Activated T-helper 17 cell treated with anti-CD3 and anti-CD28 coated beads, Interleukin-2, amount 50 U/mL, for 72 hours (primary cell): ENCODE measurements around the gene MAZ. TPM values are rescaled to one million over a fixed set of nuclear protein-coding genes. Genes with fewer than 3 reads are reported as not detected.

Source experiments
- ATAC-seq: fragments of 150-1000 bp; cut with Tn5 transposase; replicated peaks from 2 replicates; pipeline ENCODE4 v1.10.0; 2021; ENCODE audit warnings: mild to moderate bottlenecking, moderate library complexity
- H3K27ac Mint-ChIP-seq: one replicate; pipeline ENCODE4 v1.8.0; 2022; ENCODE audit warnings: mixed read lengths
- H3K27me3 Mint-ChIP-seq: one replicate; pipeline ENCODE4 v1.8.0; 2022; ENCODE audit warnings: mixed read lengths
- H3K36me3 Mint-ChIP-seq: one replicate; pipeline ENCODE4 v1.8.0; 2022; ENCODE audit warnings: low read depth, mild to moderate bottlenecking, mixed read lengths
- H3K4me1 Mint-ChIP-seq: one replicate; pipeline ENCODE4 v1.8.0; 2022; ENCODE audit warnings: mixed read lengths
- H3K4me3 Mint-ChIP-seq: one replicate; pipeline ENCODE4 v1.8.0; 2022; ENCODE audit warnings: mild to moderate bottlenecking, mixed read lengths
- H3K9me3 Mint-ChIP-seq: one replicate; pipeline ENCODE4 v1.8.0; 2022; ENCODE audit warnings: mixed read lengths
- total RNA-seq, 2 donors: library from RNA; stranded (reverse); gene quantifications; one replicate each; pipeline ENCODE4 v1.2.3, GENCODE V29; 2022

The MAZ gene
- total RNA-seq, 2 donors from 2014 or later, result 239 to 288 TPM

DNA sequence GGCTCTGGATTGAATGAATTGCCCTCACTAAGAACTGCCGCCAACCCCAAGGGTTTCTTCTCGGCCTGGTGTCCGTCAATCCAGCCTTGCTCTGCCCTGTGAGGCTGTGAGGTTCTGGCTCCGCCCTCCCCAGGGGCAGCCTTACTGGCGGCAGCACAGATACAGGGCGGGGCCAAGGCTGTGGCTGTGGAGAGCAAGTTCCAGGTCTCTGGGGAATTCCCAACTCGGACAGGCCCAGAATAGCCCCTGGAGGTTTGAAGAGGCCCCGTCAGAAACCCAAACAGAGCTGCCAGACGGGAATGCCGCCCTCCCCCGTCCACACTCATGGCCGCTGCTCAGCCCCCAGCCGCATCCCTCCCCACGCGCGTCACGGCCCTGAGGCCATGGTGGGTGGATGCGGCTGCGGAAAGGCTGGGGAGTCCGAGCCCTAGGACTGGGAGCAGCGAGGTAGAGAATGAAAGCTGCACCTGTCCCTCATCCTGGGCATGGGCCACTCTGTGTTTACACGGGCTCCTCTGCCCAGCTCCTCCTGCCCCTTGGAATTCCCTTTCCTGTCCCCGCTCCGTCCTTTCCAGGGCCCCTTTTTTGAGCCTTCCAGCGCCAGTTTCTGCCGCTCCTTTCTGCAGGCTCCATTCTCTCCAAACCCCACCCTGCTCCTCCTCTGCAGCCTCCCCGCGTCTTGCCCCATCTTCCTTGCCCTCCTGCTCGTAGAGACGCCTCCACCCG lies 5.0 kb downstream of the MAZ start:
- H3K27ac Mint-ChIP-seq, result peak overlapping the region; percentile 86
- H3K9me3 Mint-ChIP-seq, result no peaks in the 10 kb centered on the region
- peak overlapping the region; percentile 97 for H3K4me3 Mint-ChIP-seq
- H3K27me3 Mint-ChIP-seq, result no peaks in the 10 kb centered on the region
- H3K4me1 Mint-ChIP-seq, result peaks cover 30% of the 10 kb centered on the region
- H3K36me3 Mint-ChIP-seq, result peaks cover 52% of the 10 kb centered on the region
- ATAC-seq, result peak; percentile 65

DNA sequence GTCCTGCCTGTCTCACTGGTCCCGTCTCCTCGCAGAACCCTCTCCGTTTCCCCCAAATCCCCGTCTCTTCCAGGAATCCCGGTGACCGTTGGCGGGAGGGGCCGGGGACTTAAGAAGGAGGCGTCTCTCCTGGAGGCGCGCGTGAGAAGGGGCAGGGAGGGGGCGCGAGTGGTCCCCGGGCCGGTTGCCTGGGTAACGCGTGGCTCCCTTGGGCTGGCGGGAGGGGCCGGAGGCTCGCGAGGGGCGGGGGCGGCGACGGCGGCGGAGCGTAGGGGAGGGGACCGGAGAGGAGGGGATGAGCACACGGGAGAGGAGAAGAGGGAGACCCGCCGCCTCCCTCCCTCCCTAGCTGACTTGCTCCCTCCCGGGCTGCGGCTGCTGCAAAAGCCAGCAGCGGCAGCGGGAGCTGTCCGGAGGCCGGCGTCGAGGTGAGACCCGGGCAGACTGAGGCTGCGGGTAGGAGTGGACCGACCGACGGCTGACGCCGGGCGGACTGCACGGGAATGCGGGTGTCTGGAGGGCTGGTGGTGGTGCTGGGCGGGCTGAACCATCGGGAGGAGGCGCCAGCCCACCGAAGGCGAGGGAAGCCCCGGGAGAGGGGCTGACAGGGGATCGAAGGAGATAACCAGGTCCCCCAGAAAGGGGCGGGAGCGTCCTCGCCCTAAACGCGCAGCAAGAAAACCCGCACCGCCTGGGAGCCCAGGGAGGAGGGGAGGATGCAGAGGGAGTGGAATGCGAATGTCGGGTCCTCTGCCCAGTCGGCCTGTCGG lies 5.8 kb downstream of the MAZ start, which contains the start of gene PRRT2:
TSS of gene PRRT2 (plus strand) at position 298 of the 770 bp plus-strand sequence. CDS start 862 bp downstream, outside the sequence.
- Mint-ChIP-seq H3K27me3 (no peaks in the 10 kb centered on the region), H3K36me3 (peaks cover 59% of the 10 kb centered on the region), H3K4me3 (peak within 1 kb of the TSS; percentile 97), H3K27ac (peak within 1 kb of the TSS; percentile 86), H3K9me3 (no peaks in the 10 kb centered on the region), H3K4me1 (peaks cover 30% of the 10 kb centered on the region)
- no peak for ATAC-seq

DNA sequence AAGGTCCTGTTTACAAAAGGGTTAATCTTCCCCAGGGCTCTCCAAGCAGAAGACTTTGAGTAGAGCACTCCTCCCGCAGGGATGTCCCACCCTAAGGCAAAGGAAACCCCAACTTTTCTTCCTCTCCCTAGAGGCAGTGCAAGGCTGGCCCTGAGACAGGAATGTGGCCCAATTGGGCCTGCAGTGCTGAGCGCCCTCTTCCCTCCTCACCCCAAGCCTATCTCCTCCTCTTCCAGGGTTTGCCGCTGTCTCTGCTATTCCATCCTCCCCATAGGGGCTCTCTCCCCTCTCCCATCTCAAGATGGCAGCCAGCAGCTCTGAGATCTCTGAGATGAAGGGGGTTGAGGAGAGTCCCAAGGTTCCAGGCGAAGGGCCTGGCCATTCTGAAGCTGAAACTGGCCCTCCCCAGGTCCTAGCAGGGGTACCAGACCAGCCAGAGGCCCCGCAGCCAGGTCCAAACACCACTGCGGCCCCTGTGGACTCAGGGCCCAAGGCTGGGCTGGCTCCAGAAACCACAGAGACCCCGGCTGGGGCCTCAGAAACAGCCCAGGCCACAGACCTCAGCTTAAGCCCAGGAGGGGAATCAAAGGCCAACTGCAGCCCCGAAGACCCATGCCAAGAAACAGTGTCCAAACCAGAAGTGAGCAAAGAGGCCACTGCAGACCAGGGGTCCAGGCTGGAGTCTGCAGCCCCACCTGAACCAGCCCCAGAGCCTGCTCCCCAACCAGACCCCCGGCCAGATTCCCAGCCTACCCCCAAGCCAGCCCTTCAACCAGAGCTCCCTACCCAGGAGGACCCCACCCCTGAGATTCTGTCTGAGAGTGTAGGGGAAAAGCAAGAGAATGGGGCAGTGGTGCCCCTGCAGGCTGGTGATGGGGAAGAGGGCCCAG lies 6.7 kb downstream of the MAZ start:
- Mint-ChIP-seq H3K27ac (no peak overlapping the region), H3K4me1 (peaks cover 32% of the 10 kb centered on the region), H3K36me3 (peaks cover 59% of the 10 kb centered on the region), H3K4me3 (peak overlapping the region; percentile 97), H3K27me3 (no peaks in the 10 kb centered on the region), H3K9me3 (no peaks in the 10 kb centered on the region)
- no peak for ATAC-seq

DNA sequence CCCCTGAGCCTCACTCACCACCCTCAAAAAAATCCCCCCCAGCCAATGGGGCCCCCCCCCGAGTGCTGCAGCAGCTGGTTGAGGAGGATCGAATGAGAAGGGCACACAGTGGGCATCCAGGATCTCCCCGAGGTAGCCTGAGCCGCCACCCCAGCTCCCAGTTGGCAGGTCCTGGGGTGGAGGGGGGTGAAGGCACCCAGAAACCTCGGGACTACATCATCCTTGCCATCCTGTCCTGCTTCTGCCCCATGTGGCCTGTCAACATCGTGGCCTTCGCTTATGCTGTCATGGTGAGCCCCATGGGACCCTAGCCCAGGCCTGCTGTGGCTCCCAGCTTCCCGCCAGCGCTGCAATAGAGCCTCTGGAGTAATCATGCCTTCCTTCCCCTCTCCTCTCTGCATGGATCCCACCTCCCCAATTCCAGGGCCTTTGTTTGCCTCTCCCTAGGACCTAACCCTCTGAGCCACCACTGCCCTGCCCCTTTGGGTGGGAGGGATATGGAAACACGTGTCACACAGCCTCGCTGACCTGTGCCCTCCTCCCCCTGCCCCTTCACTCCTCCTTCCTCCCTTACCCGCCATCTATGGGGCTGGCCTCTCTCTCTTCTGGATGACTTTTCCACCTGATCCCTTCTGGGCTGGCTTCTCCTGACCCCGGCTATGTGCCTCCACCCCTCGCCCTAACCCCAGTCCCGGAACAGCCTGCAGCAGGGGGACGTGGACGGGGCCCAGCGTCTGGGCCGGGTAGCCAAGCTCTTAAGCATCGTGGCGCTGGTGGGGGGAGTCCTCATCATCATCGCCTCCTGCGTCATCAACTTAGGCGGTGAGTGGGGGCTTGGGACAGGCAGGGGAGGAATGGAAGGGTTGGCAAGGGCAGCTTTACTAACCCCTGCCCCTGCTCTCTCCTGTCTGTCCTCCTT lies 7.6 kb downstream of the MAZ start:
- no peak for ATAC-seq
- Mint-ChIP-seq H3K9me3 (no peaks in the 10 kb centered on the region), H3K36me3 (peaks cover 59% of the 10 kb centered on the region), H3K27ac (no peak overlapping the region), H3K4me1 (peaks cover 36% of the 10 kb centered on the region), H3K4me3 (peak overlapping the region; percentile 99), H3K27me3 (no peaks in the 10 kb centered on the region)

DNA sequence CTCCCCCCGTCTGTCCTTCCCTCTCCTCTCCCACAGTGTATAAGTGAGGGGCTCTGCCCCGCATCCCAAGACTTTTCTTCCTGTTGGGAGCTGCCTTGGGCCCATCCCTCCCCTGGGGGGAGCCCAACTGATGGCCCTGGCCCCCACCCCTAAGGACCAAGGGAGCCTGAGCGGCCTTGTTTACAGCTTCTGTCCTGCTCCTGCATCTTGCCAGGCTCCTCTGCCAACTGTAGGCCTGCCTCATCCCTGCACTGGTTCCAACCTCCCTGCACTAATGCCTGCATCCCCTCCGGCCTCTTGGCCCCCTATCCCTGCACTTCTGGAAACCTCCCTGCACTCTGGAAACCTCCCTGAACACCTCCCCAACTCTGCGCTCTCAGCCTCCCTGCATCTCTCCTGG lies 8.3 kb downstream of the MAZ start:
- H3K4me1 Mint-ChIP-seq, result peaks cover 43% of the 10 kb centered on the region

DNA sequence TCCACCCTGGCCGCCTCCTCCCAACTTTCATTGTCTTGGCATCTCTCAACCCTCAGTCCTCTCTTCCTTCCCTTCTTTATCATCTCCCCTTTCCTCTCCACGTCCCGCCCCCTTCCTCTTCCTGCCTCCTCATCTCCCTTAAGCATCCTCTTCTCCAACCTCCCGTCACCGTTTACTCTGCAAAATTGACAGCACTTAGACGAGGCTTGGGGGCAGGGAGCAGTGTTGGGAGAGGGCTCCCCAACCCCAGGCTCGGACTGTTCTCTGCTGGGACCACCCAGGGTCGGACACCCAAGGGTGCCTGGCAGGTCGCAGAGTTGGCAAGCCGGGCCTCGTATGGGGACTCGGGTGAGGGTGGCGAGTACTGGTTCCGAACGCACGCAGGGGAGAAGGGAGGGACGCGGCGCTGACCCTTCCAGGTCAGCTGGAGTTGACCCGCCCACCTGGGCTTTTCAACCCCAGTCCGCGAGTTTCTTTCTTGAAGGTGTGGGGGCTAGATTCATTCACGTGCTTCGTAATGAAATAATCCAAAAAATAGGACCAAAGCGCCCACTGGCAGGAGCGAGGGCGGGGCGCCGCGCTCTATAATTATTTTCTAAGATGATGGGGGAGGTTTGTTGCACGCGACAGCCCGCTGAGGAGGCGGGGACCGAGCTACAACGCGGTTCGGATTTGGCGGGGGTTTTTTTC lies 8.8 kb downstream of the MAZ start:
- Mint-ChIP-seq H3K4me1 (peaks cover 45% of the 10 kb centered on the region), H3K36me3 (peaks cover 59% of the 10 kb centered on the region), H3K27ac (peak overlapping the region; percentile 95), H3K9me3 (no peaks in the 10 kb centered on the region), H3K4me3 (peak overlapping the region; percentile 99), H3K27me3 (no peaks in the 10 kb centered on the region)
- ATAC-seq, result no peak

More for the DNA sequence above, 8.3 kb downstream of the MAZ start:
- ATAC-seq, result no peak
- Mint-ChIP-seq H3K27ac (no peak overlapping the region), H3K27me3 (no peaks in the 10 kb centered on the region), H3K9me3 (no peaks in the 10 kb centered on the region), H3K36me3 (peaks cover 59% of the 10 kb centered on the region), H3K4me3 (peak overlapping the region; percentile 99)

DNA sequence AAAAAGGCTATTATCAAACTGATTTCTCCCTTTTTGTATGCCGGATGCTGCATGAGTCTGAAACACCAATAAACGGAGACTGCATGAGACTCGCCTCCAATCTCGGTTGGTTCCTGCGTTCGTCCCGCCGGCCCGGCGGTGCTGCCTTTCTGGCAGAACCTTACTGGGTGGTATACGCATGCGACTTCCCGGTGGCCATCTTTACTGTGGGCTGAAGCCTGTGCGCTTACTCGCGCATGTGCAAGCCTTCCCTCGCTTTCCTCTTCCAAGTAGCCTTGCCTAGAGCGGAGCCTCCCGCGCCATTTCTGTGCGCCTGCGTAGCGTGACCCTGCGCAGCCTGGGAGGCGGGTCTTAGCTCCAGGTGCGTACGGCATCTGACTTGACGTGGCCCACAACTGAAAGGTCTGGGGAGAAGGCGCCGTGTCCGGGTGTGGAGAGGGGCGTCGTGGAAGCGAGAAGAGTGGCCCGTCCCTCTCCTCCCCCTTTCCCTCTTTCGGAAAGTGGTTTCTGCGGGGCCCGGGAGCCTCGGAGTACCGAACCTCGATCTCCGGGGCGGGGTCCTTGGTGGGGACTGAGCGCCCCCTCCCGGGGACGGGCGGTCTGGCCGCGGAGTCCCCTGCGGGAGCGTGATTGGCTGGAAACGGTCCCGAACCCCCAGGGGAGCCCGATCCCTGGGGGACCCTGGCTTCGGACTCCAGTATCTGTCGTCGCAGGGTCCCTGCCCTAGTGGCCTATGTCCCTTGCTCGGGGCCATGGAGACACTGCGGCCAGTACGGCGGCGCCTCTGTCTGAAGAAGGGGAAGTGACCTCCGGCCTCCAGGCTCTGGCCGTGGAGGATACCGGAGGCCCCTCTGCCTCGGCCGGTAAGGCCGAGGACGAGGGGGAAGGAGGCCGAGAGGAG lies 9.7 kb downstream of the MAZ start, which contains the start of gene PAGR1:
TSS of gene PAGR1 (plus strand) at position 360 of the 901 bp plus-strand sequence. CDS start at position 734, 374 bp downstream.
- Mint-ChIP-seq H3K27me3 (no peaks in the 10 kb centered on the region), H3K4me1 (peaks cover 38% of the 10 kb centered on the region), H3K9me3 (no peaks in the 10 kb centered on the region), H3K4me3 (peak within 1 kb of the TSS; percentile 99), H3K27ac (peak within 1 kb of the TSS; percentile 95), H3K36me3 (peaks cover 59% of the 10 kb centered on the region)
- ATAC-seq, result peak; percentile 76

DNA sequence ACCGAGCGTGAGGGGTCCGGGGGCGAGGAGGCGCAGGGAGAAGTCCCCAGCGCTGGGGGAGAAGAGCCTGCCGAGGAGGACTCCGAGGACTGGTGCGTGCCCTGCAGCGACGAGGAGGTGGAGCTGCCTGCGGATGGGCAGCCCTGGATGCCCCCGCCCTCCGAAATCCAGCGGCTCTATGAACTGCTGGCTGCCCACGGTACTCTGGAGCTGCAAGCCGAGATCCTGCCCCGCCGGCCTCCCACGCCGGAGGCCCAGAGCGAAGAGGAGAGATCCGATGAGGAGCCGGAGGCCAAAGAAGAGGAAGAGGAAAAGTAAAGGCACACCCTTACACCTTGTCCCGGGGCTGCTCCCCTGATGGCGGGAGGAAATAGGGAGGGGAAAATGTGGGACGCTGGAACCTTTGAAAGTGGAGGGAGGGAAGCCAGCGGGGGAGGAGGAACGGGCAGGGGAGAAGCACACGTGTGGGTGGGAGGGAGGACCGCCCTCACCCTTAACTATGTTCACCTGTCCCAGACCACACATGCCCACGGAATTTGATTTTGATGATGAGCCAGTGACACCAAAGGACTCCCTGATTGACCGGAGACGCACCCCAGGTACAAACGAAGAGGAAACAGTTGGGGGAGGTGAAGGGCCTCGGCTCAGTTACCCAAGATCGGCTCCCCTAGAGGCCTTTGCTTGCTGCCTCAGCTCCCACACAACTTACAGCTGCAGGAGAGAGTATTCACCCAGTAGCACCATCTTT lies 10.5 kb downstream of the MAZ start:
- peak overlapping the region; percentile 99 for H3K4me3 Mint-ChIP-seq
- peak overlapping the region; percentile 95 for H3K27ac Mint-ChIP-seq
- peak; percentile 44 for ATAC-seq
- no peaks in the 10 kb centered on the region for H3K27me3 Mint-ChIP-seq
- H3K9me3 Mint-ChIP-seq, result no peaks in the 10 kb centered on the region
- H3K36me3 Mint-ChIP-seq, result peaks cover 65% of the 10 kb centered on the region
- peaks cover 36% of the 10 kb centered on the region for H3K4me1 Mint-ChIP-seq

DNA sequence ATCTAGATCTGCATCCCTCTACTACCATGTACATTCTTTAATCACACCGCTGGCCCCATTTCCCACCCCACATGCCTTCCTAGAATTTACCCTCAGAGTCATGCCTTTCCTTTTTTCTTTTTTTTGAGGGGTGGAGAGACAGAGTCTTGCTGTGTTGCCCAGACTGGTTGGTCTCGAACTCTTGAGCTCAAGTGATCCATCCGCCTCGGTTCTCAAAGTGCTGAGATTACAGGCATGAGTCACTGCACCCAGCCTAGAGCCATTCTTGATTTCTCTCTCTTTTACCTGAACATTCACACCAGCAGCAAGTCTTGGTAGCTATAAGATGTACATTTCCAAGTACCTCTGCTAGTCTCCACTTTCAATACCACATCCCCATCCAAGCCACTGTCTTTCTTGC lies 11.8 kb downstream of the MAZ start:
- peaks cover 77% of the 10 kb centered on the region for H3K36me3 Mint-ChIP-seq
- H3K4me1 Mint-ChIP-seq, result peaks cover 36% of the 10 kb centered on the region

DNA sequence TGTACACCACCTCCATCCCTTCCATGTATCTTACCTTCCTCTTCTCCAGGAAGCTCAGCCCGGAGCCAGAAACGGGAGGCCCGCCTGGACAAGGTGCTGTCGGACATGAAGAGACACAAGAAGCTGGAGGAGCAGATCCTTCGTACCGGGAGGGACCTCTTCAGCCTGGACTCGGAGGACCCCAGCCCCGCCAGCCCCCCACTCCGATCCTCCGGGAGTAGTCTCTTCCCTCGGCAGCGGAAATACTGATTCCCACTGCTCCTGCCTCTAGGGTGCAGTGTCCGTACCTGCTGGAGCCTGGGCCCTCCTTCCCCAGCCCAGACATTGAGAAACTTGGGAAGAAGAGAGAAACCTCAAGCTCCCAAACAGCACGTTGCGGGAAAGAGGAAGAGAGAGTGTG lies 13.2 kb downstream of the MAZ start:
- Mint-ChIP-seq H3K4me3 (peak overlapping the region; percentile 99), H3K9me3 (no peaks in the 10 kb centered on the region), H3K27me3 (no peaks in the 10 kb centered on the region), H3K36me3 (peaks cover 79% of the 10 kb centered on the region), H3K27ac (peak overlapping the region; percentile 96), H3K4me1 (peaks cover 30% of the 10 kb centered on the region)
- ATAC-seq, result no peak

More for the DNA sequence above, 11.8 kb downstream of the MAZ start:
- ATAC-seq, result no peak
- Mint-ChIP-seq H3K4me3 (peak overlapping the region; percentile 99), H3K27me3 (no peaks in the 10 kb centered on the region), H3K9me3 (no peaks in the 10 kb centered on the region), H3K27ac (peak overlapping the region; percentile 96)

DNA sequence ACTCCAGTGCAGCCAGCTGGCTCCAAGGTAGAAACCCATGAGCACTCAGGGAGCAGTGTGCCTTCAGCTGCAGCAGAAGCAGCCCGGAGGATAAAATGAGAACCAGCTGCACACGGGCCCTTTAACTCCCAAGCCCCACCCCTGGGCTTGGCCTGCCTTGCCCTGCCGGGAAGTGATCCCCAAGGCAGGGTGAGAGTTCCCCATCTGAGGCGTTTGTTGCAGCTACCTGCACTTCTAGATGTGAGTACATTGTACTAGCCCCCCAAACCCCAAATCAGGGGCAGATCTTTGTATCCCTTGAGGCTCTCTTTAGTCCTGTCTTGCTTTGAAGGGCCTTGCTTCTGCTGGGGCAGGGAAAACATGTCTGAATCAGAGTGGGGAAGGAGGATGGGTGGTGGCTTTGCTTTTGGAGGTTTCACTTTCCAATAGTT lies 14.0 kb downstream of the MAZ start, which contains the start of gene MVP:
TSS of gene MVP (plus strand) at position 192 of the 431 bp plus-strand sequence. CDS start 10,088 bp downstream, outside the sequence.
- ATAC-seq, result peak; percentile 10
- H3K27ac Mint-ChIP-seq, result peak within 1 kb of the TSS; percentile 96
- no peaks in the 10 kb centered on the region for H3K27me3 Mint-ChIP-seq
- H3K4me3 Mint-ChIP-seq, result peak within 1 kb of the TSS; percentile 99
- peaks cover 28% of the 10 kb centered on the region for H3K4me1 Mint-ChIP-seq
- H3K9me3 Mint-ChIP-seq, result no peaks in the 10 kb centered on the region
- peaks cover 85% of the 10 kb centered on the region for H3K36me3 Mint-ChIP-seq
